IPS-20b (cell line): ENCODE results near the gene AHNAK.

Source experiments
- H3K27ac ChIP-seq: one replicate; pipeline ENCODE4 v1.5.1; 2013; ENCODE audit warnings: low read length
- H3K27me3 ChIP-seq: 2 replicates; pipeline ENCODE4 v1.6.1; 2013; ENCODE audit warnings: mild to moderate bottlenecking, low read length, inconsistent platforms; ENCODE audit not compliant: insufficient read depth
- H3K36me3 ChIP-seq: 2 replicates; pipeline ENCODE4 v1.6.1; 2013; ENCODE audit warnings: low read depth, mild to moderate bottlenecking, inconsistent platforms, low read length, moderate library complexity; ENCODE audit not compliant: insufficient read depth
- H3K4me1 ChIP-seq: 2 replicates; pipeline ENCODE4 v1.6.1; 2013; ENCODE audit warnings: mild to moderate bottlenecking, control low read depth, inconsistent platforms, low read length, moderate library complexity; ENCODE audit not compliant: insufficient read depth
- H3K4me3 ChIP-seq: 2 replicates; pipeline ENCODE4 v1.5.1; 2013; ENCODE audit warnings: mild to moderate bottlenecking, low read length, inconsistent platforms
- H3K9ac ChIP-seq: 2 replicates; pipeline ENCODE4 v1.6.1; 2013; ENCODE audit warnings: low read depth, mild to moderate bottlenecking, inconsistent platforms, low read length, moderate library complexity
- H3K9me3 ChIP-seq: 2 replicates; pipeline ENCODE4 v1.6.1; 2013; ENCODE audit warnings: mild to moderate bottlenecking, low read depth, low read length, inconsistent platforms; ENCODE audit not compliant: insufficient read depth

AHNAK gene

GRCh38 chr11:62432695-62433094 is 113.9 kb downstream of the AHNAK start:
- Histone ChIP-seq H3K27me3 (no peaks in the 10 kb centered on the region), H3K36me3 (no peaks in the 10 kb centered on the region), H3K27ac (no peak overlapping the region), H3K4me3 (no peak overlapping the region), H3K9ac (no peak overlapping the region), H3K9me3 (no peaks in the 10 kb centered on the region), H3K4me1 (peaks cover 3% of the 10 kb centered on the region)

GRCh38 chr11:62431171-62431901 is 115.3 kb downstream of the AHNAK start:
- Histone ChIP-seq H3K27ac (no peak overlapping the region), H3K4me1 (peaks cover 5% of the 10 kb centered on the region), H3K9me3 (no peaks in the 10 kb centered on the region), H3K9ac (no peak overlapping the region), H3K4me3 (no peak overlapping the region), H3K36me3 (no peaks in the 10 kb centered on the region), H3K27me3 (no peaks in the 10 kb centered on the region)

- H3K4me3 ChIP-seq: no peak overlapping the region
- no peaks in the 10 kb centered on the region for H3K27me3 ChIP-seq
- no peaks in the 10 kb centered on the region for H3K9me3 ChIP-seq
- no peak overlapping the region for H3K27ac ChIP-seq
- no peak overlapping the region for H3K9ac ChIP-seq
- H3K36me3 ChIP-seq: no peaks in the 10 kb centered on the region
- H3K4me1 ChIP-seq: peaks cover 5% of the 10 kb centered on the region
Observed at GRCh38 chr11:62430425-62430824, 116.2 kb downstream of the AHNAK start.

- peaks cover 5% of the 10 kb centered on the region for H3K4me1 ChIP-seq
- peaks cover 6% of the 10 kb centered on the region for H3K27me3 ChIP-seq
- H3K9ac ChIP-seq: no peak overlapping the region
- H3K9me3 ChIP-seq: no peaks in the 10 kb centered on the region
- H3K27ac ChIP-seq: no peak overlapping the region
- no peak overlapping the region for H3K4me3 ChIP-seq
- H3K36me3 ChIP-seq: no peaks in the 10 kb centered on the region
Observed at GRCh38 chr11:62428871-62429560, 117.6 kb downstream of the AHNAK start.

GRCh38 chr11:62427630-62428233 is 118.9 kb downstream of the AHNAK start:
- Histone ChIP-seq H3K27ac (no peak overlapping the region), H3K4me3 (no peak overlapping the region), H3K9ac (no peak overlapping the region), H3K4me1 (peaks cover 2% of the 10 kb centered on the region), H3K9me3 (no peaks in the 10 kb centered on the region), H3K27me3 (peaks cover 19% of the 10 kb centered on the region), H3K36me3 (no peaks in the 10 kb centered on the region)

GRCh38 chr11:62423012-62423411 is 123.6 kb downstream of the AHNAK start:
- H3K4me1 ChIP-seq: peaks cover 2% of the 10 kb centered on the region
- no peaks in the 10 kb centered on the region for H3K9me3 ChIP-seq
- H3K27me3 ChIP-seq: peaks cover 29% of the 10 kb centered on the region
- no peak overlapping the region for H3K27ac ChIP-seq
- H3K4me3 ChIP-seq: no peak overlapping the region
- H3K36me3 ChIP-seq: no peaks in the 10 kb centered on the region
- H3K9ac ChIP-seq: no peak overlapping the region

GRCh38 chr11:62421996-62422395 is 124.6 kb downstream of the AHNAK start:
- H3K9me3 ChIP-seq: no peaks in the 10 kb centered on the region
- H3K9ac ChIP-seq: no peak overlapping the region
- no peak overlapping the region for H3K4me3 ChIP-seq
- no peak overlapping the region for H3K27ac ChIP-seq
- no peaks in the 10 kb centered on the region for H3K36me3 ChIP-seq
- peaks cover 29% of the 10 kb centered on the region for H3K27me3 ChIP-seq
- peaks cover 2% of the 10 kb centered on the region; the same call in 1 of the 2 replicates for H3K4me1 ChIP-seq

- Histone ChIP-seq H3K27ac (no peak overlapping the region), H3K4me3 (no peak overlapping the region), H3K9ac (no peak overlapping the region), H3K36me3 (no peaks in the 10 kb centered on the region), H3K9me3 (no peaks in the 10 kb centered on the region), H3K27me3 (peaks cover 29% of the 10 kb centered on the region), H3K4me1 (no peaks in the 10 kb centered on the region)
Observed at GRCh38 chr11:62420882-62421281, 125.7 kb downstream of the AHNAK start.

GRCh38 chr11:62419943-62420342 is 126.7 kb downstream of the AHNAK start:
- no peaks in the 10 kb centered on the region for H3K4me1 ChIP-seq
- H3K4me3 ChIP-seq: no peak overlapping the region
- H3K9me3 ChIP-seq: no peaks in the 10 kb centered on the region
- H3K27me3 ChIP-seq: peaks cover 29% of the 10 kb centered on the region
- H3K36me3 ChIP-seq: no peaks in the 10 kb centered on the region
- no peak overlapping the region for H3K9ac ChIP-seq
- H3K27ac ChIP-seq: no peak overlapping the region

- no peak overlapping the region for H3K9ac ChIP-seq
- H3K4me1 ChIP-seq: no peaks in the 10 kb centered on the region
- no peak overlapping the region for H3K4me3 ChIP-seq
Observed at GRCh38 chr11:62419314-62419929, 127.2 kb downstream of the AHNAK start.

GRCh38 chr11:62418733-62419132 is 127.9 kb downstream of the AHNAK start, which contains the start of gene SCGB1A1:
Gene SCGB1A1 (plus strand): TSS chr11:62419033. CDS start chr11:62419096, 63 bp downstream.
- no peak within 1 kb of the TSS for H3K9ac ChIP-seq
- no peak within 1 kb of the TSS for H3K27ac ChIP-seq
- H3K4me3 ChIP-seq: no peak within 1 kb of the TSS
- no peaks in the 10 kb centered on the region for H3K36me3 ChIP-seq
- H3K9me3 ChIP-seq: no peaks in the 10 kb centered on the region
- peaks cover 20% of the 10 kb centered on the region for H3K27me3 ChIP-seq
- no peaks in the 10 kb centered on the region for H3K4me1 ChIP-seq

More at GRCh38 chr11:62419314-62419929, 127.2 kb downstream of the AHNAK start:
- Histone ChIP-seq H3K9me3 (no peaks in the 10 kb centered on the region), H3K36me3 (no peaks in the 10 kb centered on the region), H3K27ac (no peak overlapping the region), H3K27me3 (peaks cover 26% of the 10 kb centered on the region)
